Immature natural killer cell (primary cell): ENCODE results near the gene ELMO1. TPM values are rescaled to one million over a fixed set of nuclear protein-coding genes. Genes with fewer than 3 reads are reported as not detected.

Experiments
- DNase-seq, 3 donors: peaks; one replicate each; pipeline ENCODE4 v3.0.0; 2022; ENCODE audit warnings: mixed read lengths in 1 of 3
- H3K27ac Mint-ChIP-seq, 6 donors: one replicate each; pipeline ENCODE4 v1.8.0; 2020; ENCODE audit warnings: mixed read lengths in 6 of 6, mild to moderate bottlenecking in 5 of 6, inconsistent platforms in 4 of 6, moderate library complexity in 3 of 6
- H3K27me3 Mint-ChIP-seq, 3 donors: one replicate each; pipeline ENCODE4 v1.8.0; 2020 to 2021; ENCODE audit warnings: low read depth in 3 of 3, mild to moderate bottlenecking in 3 of 3, mixed read lengths in 3 of 3, moderate library complexity in 3 of 3, inconsistent platforms in 1 of 3
- H3K36me3 Mint-ChIP-seq, 3 donors: one replicate each; pipeline ENCODE4 v1.8.0; 2020; ENCODE audit warnings: mixed read lengths in 3 of 3, inconsistent platforms in 2 of 3, mild to moderate bottlenecking in 2 of 3
- H3K4me1 Mint-ChIP-seq, 2 donors: one replicate each; pipeline ENCODE4 v1.8.0; 2020; ENCODE audit warnings: inconsistent platforms in 2 of 2, mild to moderate bottlenecking in 2 of 2, mixed read lengths in 2 of 2, moderate library complexity in 1 of 2
- H3K4me3 Mint-ChIP-seq, 5 donors: one replicate each; pipeline ENCODE4 v1.8.0; 2020; ENCODE audit warnings: mild to moderate bottlenecking in 5 of 5, mixed read lengths in 5 of 5, inconsistent platforms in 3 of 5, moderate library complexity in 3 of 5
- H3K9me3 Mint-ChIP-seq, 6 donors: one replicate each; pipeline ENCODE4 v1.8.0; 2020; ENCODE audit warnings: mild to moderate bottlenecking in 6 of 6, mixed read lengths in 6 of 6, inconsistent platforms in 4 of 6, moderate library complexity in 3 of 6
- polyA plus RNA-seq, 3 donors: library from polyadenylated mRNA; unstranded; fragments of 300-500 nt; fragmentation: Illumina TruSeq; gene quantifications; one replicate each; pipeline ENCODE4 v1.2.3, GENCODE V29; 2021

The ELMO1 gene
- polyA plus RNA-seq, 3 donors from 2014 or later = 31.9 to 65.9 (median 53.1) TPM

GRCh38 chr7:36809086-36809485 lies 639.6 kb downstream of the ELMO1 start:
- peaks cover 0 to 3% (median 3%) of the 10 kb centered on the region in 3 donors for H3K27me3 Mint-ChIP-seq
- no peaks in the 10 kb centered on the region for H3K9me3 Mint-ChIP-seq
- peaks cover 20 to 42% of the 10 kb centered on the region in 2 donors for H3K4me1 Mint-ChIP-seq
- no peak for DNase-seq
- H3K36me3 Mint-ChIP-seq = peaks cover 0 to 4% (median 0%) of the 10 kb centered on the region in 3 donors
- H3K27ac Mint-ChIP-seq = peak overlapping the region in 3 of 6 donors; percentile 2 to 77 (median 37)
- H3K4me3 Mint-ChIP-seq = peak overlapping the region in 2 of 5 donors; percentile 15 to 56

GRCh38 chr7:36806891-36807290 lies 641.8 kb downstream of the ELMO1 start:
- Mint-ChIP-seq H3K4me3 (no peak overlapping the region), H3K4me1 (peaks cover 20 to 42% of the 10 kb centered on the region in 2 donors)
- DNase-seq = no peak

More at GRCh38 chr7:36806891-36807290, 641.8 kb downstream of the ELMO1 start:
- H3K27me3 Mint-ChIP-seq = peaks cover 0 to 4% (median 3%) of the 10 kb centered on the region in 3 donors
- no peaks in the 10 kb centered on the region for H3K9me3 Mint-ChIP-seq
- peaks cover 0 to 4% (median 0%) of the 10 kb centered on the region in 3 donors for H3K36me3 Mint-ChIP-seq
- peak overlapping the region in 3 of 6 donors; percentile 42 to 63 (median 48) for H3K27ac Mint-ChIP-seq

Other genes starting within 250 kb of the ELMO1 start
- 10 to 100 TPM in 2 of 3 donors, 1 to 10 TPM in 1; 9.4 to 24.8 (median 24.3) TPM for gene GPR141, start 234.9 kb upstream of the ELMO1 start, polyA plus RNA-seq